ENCODE measurements around the gene TRIP6. TPM values are rescaled to one million over a fixed set of nuclear protein-coding genes. Genes with fewer than 3 reads are reported as not detected.

Gene TRIP6, protein sequence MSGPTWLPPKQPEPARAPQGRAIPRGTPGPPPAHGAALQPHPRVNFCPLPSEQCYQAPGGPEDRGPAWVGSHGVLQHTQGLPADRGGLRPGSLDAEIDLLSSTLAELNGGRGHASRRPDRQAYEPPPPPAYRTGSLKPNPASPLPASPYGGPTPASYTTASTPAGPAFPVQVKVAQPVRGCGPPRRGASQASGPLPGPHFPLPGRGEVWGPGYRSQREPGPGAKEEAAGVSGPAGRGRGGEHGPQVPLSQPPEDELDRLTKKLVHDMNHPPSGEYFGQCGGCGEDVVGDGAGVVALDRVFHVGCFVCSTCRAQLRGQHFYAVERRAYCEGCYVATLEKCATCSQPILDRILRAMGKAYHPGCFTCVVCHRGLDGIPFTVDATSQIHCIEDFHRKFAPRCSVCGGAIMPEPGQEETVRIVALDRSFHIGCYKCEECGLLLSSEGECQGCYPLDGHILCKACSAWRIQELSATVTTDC
- total RNA-seq = 10 to 100 TPM; 27.8 to 42.7 (median 30.0) TPM
- long read RNA-seq, donor 1, transcript TRIP6-201 (9 exons, 1,942 nt) = major isoform, 56 of 79 reads
- long read RNA-seq, donor 1, partial matches to known transcripts = 10 of 79 reads
- long read RNA-seq, donor 1, other reads (novel, unspliced or antisense) = 12 of 79 reads
- long read RNA-seq, donor 2, transcript TRIP6-201 (9 exons, 1,942 nt) = major isoform, 7 of 9 reads
- long read RNA-seq, donor 2, partial matches to known transcripts = 2 of 9 reads
- long read RNA-seq, donor 2, other reads (novel, unspliced or antisense) = 0 of 9 reads

DNA sequence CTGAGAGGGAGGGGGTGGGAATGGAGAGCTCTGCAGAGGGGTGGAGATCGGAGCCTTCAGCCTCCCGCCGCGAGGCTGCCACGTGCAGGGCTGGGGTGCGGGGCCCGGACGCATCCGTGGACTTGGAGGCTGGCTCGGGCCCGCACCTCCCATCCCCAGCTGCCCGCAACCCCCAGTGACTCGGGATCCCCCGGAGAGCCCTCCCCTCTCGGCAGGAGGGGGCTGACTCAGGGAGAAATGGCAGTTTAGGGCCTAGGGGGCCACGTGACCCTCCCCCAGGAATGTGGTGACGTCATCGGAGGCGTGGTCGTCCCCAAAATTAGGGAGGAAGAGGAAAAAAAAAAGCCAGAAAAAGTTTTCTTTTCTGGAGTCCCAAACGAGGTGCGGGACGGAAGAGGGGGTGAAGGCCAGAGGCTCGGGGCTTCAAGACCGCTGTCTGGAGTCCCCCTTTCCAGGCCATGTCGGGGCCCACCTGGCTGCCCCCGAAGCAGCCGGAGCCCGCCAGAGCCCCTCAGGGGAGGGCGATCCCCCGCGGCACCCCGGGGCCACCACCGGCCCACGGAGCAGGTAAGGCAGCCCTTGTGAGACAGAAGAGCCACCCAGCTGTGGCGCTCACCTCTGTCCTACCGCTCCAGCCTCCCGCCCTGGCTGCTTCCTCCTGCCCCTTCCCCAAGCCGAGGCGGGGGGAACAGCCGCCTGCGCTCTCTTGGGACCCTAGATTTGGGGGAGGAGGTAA is at the start of gene TRIP6:
TSS of gene TRIP6 (plus strand) at position 348 of the 736 bp plus-strand sequence. CDS start at position 459, 111 bp downstream.
- H3K9me3 ChIP-seq = no peaks in the 10 kb centered on the region
- peak within 1 kb of the TSS; percentile 29 for H3K4me3 ChIP-seq
- H3K4me1 ChIP-seq (ENCODE audit: low read depth) = peaks cover 6% of the 10 kb centered on the region
- DNase-seq (peak; percentile 86 to 90 (median 87)), ATAC-seq (peak; percentile 60)
- TF ChIP-seq, protein P1, sequence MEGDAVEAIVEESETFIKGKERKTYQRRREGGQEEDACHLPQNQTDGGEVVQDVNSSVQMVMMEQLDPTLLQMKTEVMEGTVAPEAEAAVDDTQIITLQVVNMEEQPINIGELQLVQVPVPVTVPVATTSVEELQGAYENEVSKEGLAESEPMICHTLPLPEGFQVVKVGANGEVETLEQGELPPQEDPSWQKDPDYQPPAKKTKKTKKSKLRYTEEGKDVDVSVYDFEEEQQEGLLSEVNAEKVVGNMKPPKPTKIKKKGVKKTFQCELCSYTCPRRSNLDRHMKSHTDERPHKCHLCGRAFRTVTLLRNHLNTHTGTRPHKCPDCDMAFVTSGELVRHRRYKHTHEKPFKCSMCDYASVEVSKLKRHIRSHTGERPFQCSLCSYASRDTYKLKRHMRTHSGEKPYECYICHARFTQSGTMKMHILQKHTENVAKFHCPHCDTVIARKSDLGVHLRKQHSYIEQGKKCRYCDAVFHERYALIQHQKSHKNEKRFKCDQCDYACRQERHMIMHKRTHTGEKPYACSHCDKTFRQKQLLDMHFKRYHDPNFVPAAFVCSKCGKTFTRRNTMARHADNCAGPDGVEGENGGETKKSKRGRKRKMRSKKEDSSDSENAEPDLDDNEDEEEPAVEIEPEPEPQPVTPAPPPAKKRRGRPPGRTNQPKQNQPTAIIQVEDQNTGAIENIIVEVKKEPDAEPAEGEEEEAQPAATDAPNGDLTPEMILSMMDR (IDR thresholded peaks at IDR 0.05) = no peak
- intact Hi-C loops (cut with DNase I, micrococcal nuclease) = loop anchor here in 1 of 2 donors (10.0 kb wide), 1 partner anchor 162 kb away; the partner anchor contains the start of gene POP7
- H3K36me3 ChIP-seq (ENCODE audit: low read depth) = no peaks in the 10 kb centered on the region

DNA sequence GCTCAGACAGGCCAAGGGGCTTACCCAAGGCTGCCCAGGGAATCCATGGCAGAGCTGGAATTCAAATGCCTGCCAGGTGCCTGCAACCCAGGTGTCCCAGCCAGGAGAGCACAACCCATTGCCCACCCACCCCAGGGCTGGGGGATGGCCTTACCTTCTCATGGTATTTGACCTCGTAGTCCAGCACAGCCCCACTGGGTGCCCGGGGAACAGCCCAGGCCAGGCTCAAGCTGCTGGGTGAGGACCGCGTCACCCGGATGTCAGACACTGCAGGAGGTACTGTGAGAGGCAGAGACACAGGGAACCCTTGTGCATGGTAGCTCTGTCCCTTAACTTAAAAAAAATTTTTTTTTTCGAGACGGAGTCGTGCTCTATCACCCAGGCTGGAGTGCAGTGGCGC is 48.8 kb upstream of the TRIP6 start:
- no peaks in the 10 kb centered on the region for H3K9me3 ChIP-seq
- TF ChIP-seq, protein P1 (IDR thresholded peaks at IDR 0.05) = no peak
- H3K4me1 ChIP-seq (ENCODE audit: low read depth) = no peaks in the 10 kb centered on the region
- no peak overlapping the region for H3K4me3 ChIP-seq
- H3K36me3 ChIP-seq (ENCODE audit: low read depth) = peaks cover 4% of the 10 kb centered on the region
- ATAC-seq (no peak), DNase-seq (peak in 2 of 3 donors; percentile 10 to 29)
- intact Hi-C loops (cut with DNase I, micrococcal nuclease) = no loop called here

DNA sequence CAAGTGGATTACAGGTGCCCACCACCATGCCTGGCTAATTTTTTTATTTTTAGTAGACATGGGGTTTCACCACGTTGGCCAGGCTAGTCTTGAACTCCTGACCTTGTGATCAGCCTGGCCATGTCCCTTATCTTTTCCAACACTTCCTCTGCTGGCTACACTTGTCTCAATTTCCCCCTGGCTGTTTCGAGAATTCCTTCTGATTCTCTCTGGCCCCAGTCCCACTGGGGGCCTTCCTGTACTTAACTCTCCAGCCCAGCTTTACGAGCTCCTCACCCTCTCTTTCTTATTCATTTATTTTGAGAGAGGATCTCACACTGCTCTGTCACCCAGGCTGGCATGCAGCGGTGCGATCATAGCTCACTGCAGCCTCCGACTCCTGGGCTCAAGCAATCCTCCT is 48.4 kb upstream of the TRIP6 start:
- peak in 1 of 3 donors; percentile 18 for DNase-seq
- Histone ChIP-seq H3K4me1 (ENCODE audit: low read depth) (no peaks in the 10 kb centered on the region), H3K9me3 (no peaks in the 10 kb centered on the region), H3K4me3 (no peak overlapping the region), H3K36me3 (ENCODE audit: low read depth) (peaks cover 4% of the 10 kb centered on the region)
- TF ChIP-seq, protein P1 (IDR thresholded peaks at IDR 0.05) = no peak
- ATAC-seq = no peak
- intact Hi-C loops (cut with DNase I, micrococcal nuclease) = no loop called here

DNA sequence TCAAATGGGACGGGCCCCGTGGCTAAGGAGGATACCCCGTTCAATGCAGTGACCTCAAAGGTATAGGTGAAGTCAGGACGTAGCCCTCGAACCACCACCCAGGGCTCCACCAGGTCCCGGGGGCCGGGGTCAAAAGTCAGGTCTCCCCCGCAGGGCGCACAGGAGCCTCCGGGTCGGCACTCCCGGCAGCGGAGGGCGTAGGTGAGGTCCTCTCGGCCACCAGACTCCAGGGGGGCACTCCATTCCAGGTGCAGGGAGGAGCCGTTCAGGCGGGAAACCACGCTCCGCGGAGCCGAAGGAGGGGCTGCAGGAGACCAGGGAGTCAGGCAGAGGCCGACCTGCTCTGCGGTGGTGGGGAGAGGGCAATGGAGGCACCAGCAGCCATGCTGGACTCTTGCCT is 47.6 kb upstream of the TRIP6 start:
- intact Hi-C loops (cut with DNase I, micrococcal nuclease) = no loop called here
- peaks cover 4% of the 10 kb centered on the region for H3K36me3 ChIP-seq (ENCODE audit: low read depth)
- TF ChIP-seq, protein P1 (IDR thresholded peaks at IDR 0.05) = no peak
- DNase-seq (peak in 2 of 3 donors; percentile 16 to 42), ATAC-seq (no peak)
- no peak overlapping the region for H3K4me3 ChIP-seq
- no peaks in the 10 kb centered on the region for H3K9me3 ChIP-seq
- no peaks in the 10 kb centered on the region for H3K4me1 ChIP-seq (ENCODE audit: low read depth)
